SK-N-SH (cell line): ENCODE data around the gene SHB. TPM values are rescaled to one million over a fixed set of nuclear protein-coding genes. Genes with fewer than 3 reads are reported as not detected.
A peak's percentile ranks its signal among the peaks of the same experiment; 100 is the strongest.

Experiments
- CTCF ChIA-PET: fragments of 300-600, 350-600 bp; formaldehyde crosslinking; extraction: SDS; loops from one replicate; lab custom pipeline; 2021; lab: Yijun Ruan, JAX
- POLR2A ChIA-PET: fragments of 350-600 bp; sonication (Branson Sonifier 250); formaldehyde crosslinking; extraction: SDS; loops from one replicate; lab custom pipeline; 2020; ENCODE audit warnings: antibody characterized with exemption, inconsistent platforms; lab: Yijun Ruan, JAX
- DNase-seq: peaks from one replicate; pipeline ENCODE4 v3.0.0; 2012
- H2AFZ ChIP-seq: fragments of 200-600 bp; sonication (generic); 2 replicates; pipeline ENCODE4 v1.8.1; 2016; ENCODE audit warnings: antibody characterized with exemption, mild to moderate bottlenecking, low read depth
- H3F3A ChIP-seq: fragments of 200-600 bp; sonication (generic); replicated peaks from 2 replicates; pipeline ENCODE3; 2016; ENCODE audit warnings: antibody characterized with exemption, mild to moderate bottlenecking; ENCODE audit not compliant: insufficient read depth
- H3K27ac ChIP-seq, 2 experiments: fragments of 200-500 bp in 1 of 2; fragments of 200-600 bp in 1 of 2; sonication (Bioruptor generic) in 1 of 2; sonication (generic), shearing (Covaris generic) in 1 of 2; 2 replicates each; pipeline versions ENCODE4 v1.5.1 to v1.6.1; 2014 to 2016; ENCODE audit warnings: low read depth in 2 of 2, inconsistent platforms in 1 of 2, low read length in 1 of 2, mild to moderate bottlenecking in 1 of 2, mixed read lengths in 1 of 2
- H3K27me3 ChIP-seq: fragments of 200-600 bp; sonication (generic), shearing (Covaris generic); 2 replicates; pipeline ENCODE4 v1.6.1; 2016; ENCODE audit warnings: mixed run types; ENCODE audit not compliant: insufficient read depth
- H3K36me3 ChIP-seq, 2 experiments: fragments of 200-500 bp in 1 of 2; fragments of 200-600 bp in 1 of 2; sonication (Bioruptor generic) in 1 of 2; sonication (generic) in 1 of 2; replicated peaks in 1 of 2; 2 replicates each; pipeline versions ENCODE3 to v1.5.1; 2014 to 2016; ENCODE audit warnings: low read length in 1 of 2, mild to moderate bottlenecking in 1 of 2; ENCODE audit not compliant: insufficient read depth in 2 of 2, control insufficient read depth in 1 of 2
- H3K4me1 ChIP-seq, 2 experiments: fragments of 200-500 bp in 1 of 2; fragments of 200-600 bp in 1 of 2; sonication (Bioruptor generic) in 1 of 2; sonication (generic), shearing (Covaris generic) in 1 of 2; 2 replicates each; pipeline versions ENCODE4 v1.5.1 to v1.6.1; 2014 to 2016; ENCODE audit warnings: low read depth in 1 of 2, low read length in 1 of 2, mixed run types in 1 of 2; ENCODE audit not compliant: insufficient read depth in 2 of 2, control insufficient read depth in 1 of 2
- H3K4me2 ChIP-seq: fragments of 200-600 bp; sonication (generic), shearing (Covaris generic); 2 replicates; pipeline ENCODE4 v1.6.1; 2017; ENCODE audit warnings: mixed run types
- H3K4me3 ChIP-seq, 2 experiments: fragments of 200-500 bp in 1 of 2; fragments of 200-600 bp in 1 of 2; sonication (Bioruptor generic) in 1 of 2; sonication (generic), shearing (Covaris generic) in 1 of 2; 2 replicates each; pipeline versions ENCODE4 v1.5.1 to v1.8.1; 2014 to 2016; ENCODE audit warnings: low read depth in 2 of 2, inconsistent platforms in 1 of 2, low read length in 1 of 2, mild to moderate bottlenecking in 1 of 2, mixed read lengths in 1 of 2, moderate library complexity in 1 of 2
- H3K79me2 ChIP-seq: fragments of 200-600 bp; sonication (generic); 2 replicates; pipeline ENCODE4 v1.8.1; 2017; ENCODE audit warnings: mild to moderate bottlenecking; ENCODE audit not compliant: insufficient read depth
- H3K9ac ChIP-seq: fragments of 200-600 bp; sonication (generic); 2 replicates; pipeline ENCODE4 v1.6.1; 2017; ENCODE audit warnings: mixed run types
- H3K9me2 ChIP-seq: fragments of 200-600 bp; sonication (generic); 2 replicates; pipeline ENCODE4 v1.6.1; 2017; ENCODE audit warnings: mixed run types
- H3K9me3 ChIP-seq: fragments of 200-600 bp; sonication (generic); 2 replicates; pipeline ENCODE4 v1.6.1; 2017; ENCODE audit warnings: mixed run types, mild to moderate bottlenecking, moderate library complexity
- H4K20me1 ChIP-seq: fragments of 200-600 bp; sonication (generic); 2 replicates; pipeline ENCODE4 v1.6.1; 2017; ENCODE audit warnings: mild to moderate bottlenecking, mixed run types; ENCODE audit not compliant: insufficient read depth
- CHD2 ChIP-seq: fragments of 150-350 bp; IDR thresholded peaks from 2 replicates; pipeline ENCODE4 v1.6.1; 2018; ENCODE audit warnings: low read length; ENCODE audit not compliant: partially characterized antibody
- EP300 ChIP-seq, 2 experiments: IDR thresholded peaks; 2 replicates each; pipeline versions ENCODE4 v1.4.0 to v1.6.1; 2012; ENCODE audit warnings: borderline replicate concordance in 1 of 2, low read depth in 1 of 2, low read length in 1 of 2
- EZH2phosphoT487 ChIP-seq: fragments of 200-600 bp; sonication (generic); IDR thresholded peaks from 2 replicates; pipeline ENCODE4 v1.6.1; 2017; ENCODE audit warnings: low read depth, mixed run types, mild to moderate bottlenecking, antibody characterized with exemption, moderate library complexity, borderline replicate concordance
- FOSL2 ChIP-seq: IDR thresholded peaks from 2 replicates; pipeline ENCODE4 v1.4.0; 2012; ENCODE audit warnings: low read depth, mild to moderate bottlenecking, moderate library complexity, borderline replicate concordance
- FOXJ3 ChIP-seq: sonication (generic); formaldehyde crosslinking; IDR thresholded peaks from 2 replicates; pipeline ENCODE4 v1.5.1; 2020; ENCODE audit warnings: mild to moderate bottlenecking, missing genetic modification reagents
- GABPA ChIP-seq: IDR thresholded peaks from 2 replicates; pipeline ENCODE4 v1.4.0; 2012; ENCODE audit warnings: low read depth, mild to moderate bottlenecking
- GATA2 ChIP-seq: sonication (generic); formaldehyde crosslinking; IDR thresholded peaks from 2 replicates; pipeline ENCODE4 v1.5.0; 2020; ENCODE audit warnings: mild to moderate bottlenecking, missing genetic modification reagents
- MEF2A ChIP-seq: IDR thresholded peaks from 2 replicates; pipeline ENCODE4 v1.4.0; 2012; ENCODE audit warnings: low read depth, borderline replicate concordance
- MXI1 ChIP-seq: IDR thresholded peaks from 2 replicates; pipeline ENCODE4 v1.6.1; 2012; ENCODE audit warnings: mild to moderate bottlenecking, low read depth, low read length, improper control_type of control experiment
- NFIC ChIP-seq: IDR thresholded peaks from 2 replicates; pipeline ENCODE4 v1.4.0; 2012; ENCODE audit warnings: borderline replicate concordance
- NRF1 ChIP-seq: IDR thresholded peaks from 2 replicates; pipeline ENCODE4 v1.6.1; 2012; ENCODE audit warnings: low read depth, mild to moderate bottlenecking, low read length
- PBX3 ChIP-seq: IDR thresholded peaks from 2 replicates; pipeline ENCODE4; 2012
- POLR2AphosphoS5 ChIP-seq: IDR thresholded peaks from 2 replicates; pipeline ENCODE4 v1.6.1; 2012; ENCODE audit warnings: low read depth, low read length
- RAD21 ChIP-seq: IDR thresholded peaks from 2 replicates; pipeline ENCODE4 v1.6.1; 2012; ENCODE audit warnings: mild to moderate bottlenecking, low read length
- RCOR1 ChIP-seq: fragments of 150-350 bp; IDR thresholded peaks from 2 replicates; pipeline ENCODE4 v1.6.1; 2017; ENCODE audit warnings: antibody characterized with exemption, low read length
- RFX5 ChIP-seq: IDR thresholded peaks from 2 replicates; pipeline ENCODE4 v1.6.1; 2012; ENCODE audit warnings: mild to moderate bottlenecking, improper control_type of control experiment, low read length
- SIN3A ChIP-seq: IDR thresholded peaks from 2 replicates; pipeline ENCODE4 v1.6.1; 2012; ENCODE audit warnings: low read depth, mild to moderate bottlenecking, low read length, moderate library complexity, borderline replicate concordance
- SMC3 ChIP-seq: IDR thresholded peaks from 2 replicates; pipeline ENCODE4 v1.6.1; 2012; ENCODE audit warnings: low read depth, low read length, improper control_type of control experiment
- TAF1 ChIP-seq: IDR thresholded peaks from 2 replicates; pipeline ENCODE4 v1.6.1; 2012; ENCODE audit warnings: low read depth, mild to moderate bottlenecking, low read length, moderate library complexity, borderline replicate concordance
- WGBS: methylation state at CpG from one replicate; pipeline ENCODE4 v1.1.6; 2017; ENCODE audit warnings: low lambda C conversion rate; 5-methylcytosine and 5-hydroxymethylcytosine counted together
- polyA plus RNA-seq, 3 experiments: library from polyadenylated mRNA; depleted of rRNA; stranded (reverse); fragments of >200 nt; gene quantifications; 2 replicates each; pipeline ENCODE4 v1.2.3, GENCODE V29; 2012
- TF ChIP-seq, protein P1 (sequence below): fragments of 150-350 bp; IDR thresholded peaks from 2 replicates; pipeline ENCODE4 v1.6.1; 2016; ENCODE audit warnings: mild to moderate bottlenecking, low read depth, low read length

SHB gene
- polyA plus RNA-seq, 1 of the 3 experiments (the other 2 are of a cell fraction): 26.0 TPM

DNA sequence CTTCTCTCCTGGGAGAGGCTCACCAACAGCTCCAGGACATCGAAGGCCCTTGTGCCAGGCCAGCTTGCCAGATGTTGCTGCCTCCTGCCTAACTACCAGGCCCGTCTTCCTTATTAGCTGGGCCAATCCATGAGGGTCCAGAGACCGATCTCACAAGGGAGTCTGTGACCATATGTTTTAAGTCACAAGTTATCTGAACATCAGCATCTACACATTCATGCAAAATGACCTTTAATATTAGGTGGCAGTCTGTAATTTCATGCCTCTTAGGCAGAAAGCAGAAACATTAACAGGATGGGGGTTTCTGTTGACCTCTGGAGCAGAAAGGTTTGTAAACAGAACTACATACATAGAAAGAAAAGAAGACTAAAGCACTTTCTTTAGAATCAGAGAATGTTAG is 90.0 kb downstream of the SHB start (continued):
- TF ChIP-seq, protein P1, sequence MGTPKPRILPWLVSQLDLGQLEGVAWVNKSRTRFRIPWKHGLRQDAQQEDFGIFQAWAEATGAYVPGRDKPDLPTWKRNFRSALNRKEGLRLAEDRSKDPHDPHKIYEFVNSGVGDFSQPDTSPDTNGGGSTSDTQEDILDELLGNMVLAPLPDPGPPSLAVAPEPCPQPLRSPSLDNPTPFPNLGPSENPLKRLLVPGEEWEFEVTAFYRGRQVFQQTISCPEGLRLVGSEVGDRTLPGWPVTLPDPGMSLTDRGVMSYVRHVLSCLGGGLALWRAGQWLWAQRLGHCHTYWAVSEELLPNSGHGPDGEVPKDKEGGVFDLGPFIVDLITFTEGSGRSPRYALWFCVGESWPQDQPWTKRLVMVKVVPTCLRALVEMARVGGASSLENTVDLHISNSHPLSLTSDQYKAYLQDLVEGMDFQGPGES: no peak
- TF ChIP-seq MEF2A (no peak), TAF1 (no peak), RFX5 (no peak), NFIC (no peak), FOXJ3 (peak; percentile 89), FOSL2 (no peak), NRF1 (no peak), SIN3A (no peak)

- no peak for DNase-seq
- Histone ChIP-seq H2AFZ (no peak overlapping the region), H3K36me3 (peaks cover 16 to 18% of the 10 kb centered on the region in 2 experiments), H3K4me3 (no peak overlapping the region), H3K9me3 (no peaks in the 10 kb centered on the region), H3K4me2 (no peak overlapping the region), H3K9ac (no peak overlapping the region), H3K27me3 (no peaks in the 10 kb centered on the region), H3K4me1 (peaks cover 30 to 38% of the 10 kb centered on the region in 2 experiments; a peak in 3 of 4 replicates), H4K20me1 (peaks cover 4% of the 10 kb centered on the region; the same call in 1 of the 2 replicates), H3K79me2 (peaks cover 98% of the 10 kb centered on the region), H3K9me2 (no peaks in the 10 kb centered on the region), H3K27ac (peak overlapping the region in 1 of 2 experiments; percentile 96; a peak in 3 of 4 replicates), H3F3A (peaks cover 13% of the 10 kb centered on the region)
- CTCF ChIA-PET: interaction anchor here (0.8 to 3.7 kb wide), 11 partner anchors 9 to 383 kb away, joined by 3 to 20 read pairs (median 4); no protein-coding TSS in a partner anchor
- 81% methylated on average over 6 of the region's 6 CpGs for WGBS
- POLR2A ChIA-PET: interaction anchor here (1.0 to 1.4 kb wide), 3 partner anchors 9 to 92 kb away, joined by 3 to 6 read pairs (median 6); no protein-coding TSS in a partner anchor
- TF ChIP-seq SMC3: no peak
- TF ChIP-seq POLR2AphosphoS5: no peak
Measured at GRCh38 chr9:37978481-37978864, 90.6 kb downstream of the SHB start.

DNA sequence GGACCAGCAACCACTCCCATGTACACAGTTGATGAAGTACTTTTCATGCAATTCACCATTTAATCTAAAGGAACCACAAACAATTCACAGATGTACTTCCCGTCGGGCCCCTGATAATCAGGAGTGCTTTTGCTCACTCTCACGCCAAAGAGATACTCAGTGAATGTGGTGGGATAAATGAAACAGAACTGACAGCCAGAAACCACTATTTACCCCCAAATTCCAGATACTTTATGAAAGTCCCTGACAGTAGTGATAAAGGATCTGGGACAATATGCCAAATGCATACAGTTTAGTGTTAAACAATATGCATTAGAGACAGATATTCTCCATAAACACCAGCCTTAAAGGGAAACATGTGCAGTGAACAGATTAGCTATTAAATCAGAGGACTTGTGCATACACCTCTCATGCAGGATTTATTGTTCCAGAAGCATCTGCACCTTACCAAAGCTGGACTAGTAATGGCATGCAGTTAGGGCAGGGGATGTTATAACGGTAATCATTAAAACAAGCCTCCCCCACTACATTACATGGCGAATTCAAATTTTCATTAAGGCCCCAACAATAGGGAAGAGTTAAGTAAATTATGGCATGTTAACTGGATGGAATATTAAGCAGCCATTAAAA is 91.1 kb downstream of the SHB start:
- no peaks in the 10 kb centered on the region for H3K9me3 ChIP-seq
- H4K20me1 ChIP-seq: peaks cover 4% of the 10 kb centered on the region; the same call in 1 of the 2 replicates
- no peak overlapping the region for H3K4me2 ChIP-seq
- peaks cover 13% of the 10 kb centered on the region for H3F3A ChIP-seq
- peak; percentile 67 for DNase-seq
- peaks cover 31 to 33% of the 10 kb centered on the region in 2 experiments; a peak in 3 of 4 replicates for H3K4me1 ChIP-seq
- no peak overlapping the region for H3K9ac ChIP-seq
- H3K36me3 ChIP-seq: peaks cover 17 to 19% of the 10 kb centered on the region in 2 experiments
- no peak overlapping the region for H3K4me3 ChIP-seq
- H3K79me2 ChIP-seq: peaks cover 98% of the 10 kb centered on the region
- POLR2A ChIA-PET: interaction anchor here (1.0 to 1.4 kb wide), 3 partner anchors 9 to 93 kb away, joined by 3 to 6 read pairs (median 6); no protein-coding TSS in a partner anchor
- no peaks in the 10 kb centered on the region for H3K27me3 ChIP-seq
- WGBS: 63% methylated on average over 5 of the region's 5 CpGs
- peak overlapping the region; percentile 63 to 96; a peak in 3 of 4 replicates for H3K27ac ChIP-seq
- CTCF ChIA-PET: interaction anchor here (0.8 to 3.7 kb wide), 9 partner anchors 8 to 383 kb away, joined by 3 to 20 read pairs (median 4); no protein-coding TSS in a partner anchor
- H3K9me2 ChIP-seq: no peaks in the 10 kb centered on the region
- no peak overlapping the region for H2AFZ ChIP-seq
- TF ChIP-seq MXI1 (peak; percentile 21; the same call in 1 of the 2 replicates), GABPA (no peak), EZH2phosphoT487 (no peak), RAD21 (peak; percentile 1), RCOR1 (peak; percentile 82), CHD2 (peak; percentile 30), NRF1 (no peak), NFIC (no peak), GATA2 (CRISPR knock-in tag) (peak; percentile 89), POLR2AphosphoS5 (no peak), PBX3 (no peak), EP300 (IDR thresholded peaks at IDR 0.05; ENCODE audit: borderline replicate concordance in 1 of 2, low read depth in 1 of 2, low read length in 1 of 2) (peak in 1 of 2 experiments; percentile 91; a peak in 2 of 4 replicates)
- TF ChIP-seq, protein P1: no peak
